Measurements from ENCODE around the gene SLC39A10.

Gene SLC39A10

GRCh38 chr2:195672674-195673073 is 15.6 kb downstream of the SLC39A10 start:
- TF ChIP-seq, protein P1, sequence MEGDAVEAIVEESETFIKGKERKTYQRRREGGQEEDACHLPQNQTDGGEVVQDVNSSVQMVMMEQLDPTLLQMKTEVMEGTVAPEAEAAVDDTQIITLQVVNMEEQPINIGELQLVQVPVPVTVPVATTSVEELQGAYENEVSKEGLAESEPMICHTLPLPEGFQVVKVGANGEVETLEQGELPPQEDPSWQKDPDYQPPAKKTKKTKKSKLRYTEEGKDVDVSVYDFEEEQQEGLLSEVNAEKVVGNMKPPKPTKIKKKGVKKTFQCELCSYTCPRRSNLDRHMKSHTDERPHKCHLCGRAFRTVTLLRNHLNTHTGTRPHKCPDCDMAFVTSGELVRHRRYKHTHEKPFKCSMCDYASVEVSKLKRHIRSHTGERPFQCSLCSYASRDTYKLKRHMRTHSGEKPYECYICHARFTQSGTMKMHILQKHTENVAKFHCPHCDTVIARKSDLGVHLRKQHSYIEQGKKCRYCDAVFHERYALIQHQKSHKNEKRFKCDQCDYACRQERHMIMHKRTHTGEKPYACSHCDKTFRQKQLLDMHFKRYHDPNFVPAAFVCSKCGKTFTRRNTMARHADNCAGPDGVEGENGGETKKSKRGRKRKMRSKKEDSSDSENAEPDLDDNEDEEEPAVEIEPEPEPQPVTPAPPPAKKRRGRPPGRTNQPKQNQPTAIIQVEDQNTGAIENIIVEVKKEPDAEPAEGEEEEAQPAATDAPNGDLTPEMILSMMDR (conservative IDR thresholded peaks at IDR 0.05; ENCODE audit: low read depth, low read length), result peak; percentile 16
- no peak for DNase-seq (ENCODE audit: low read depth)
- no peak overlapping the region for H3K4me3 ChIP-seq (ENCODE audit: low read length)

DNA sequence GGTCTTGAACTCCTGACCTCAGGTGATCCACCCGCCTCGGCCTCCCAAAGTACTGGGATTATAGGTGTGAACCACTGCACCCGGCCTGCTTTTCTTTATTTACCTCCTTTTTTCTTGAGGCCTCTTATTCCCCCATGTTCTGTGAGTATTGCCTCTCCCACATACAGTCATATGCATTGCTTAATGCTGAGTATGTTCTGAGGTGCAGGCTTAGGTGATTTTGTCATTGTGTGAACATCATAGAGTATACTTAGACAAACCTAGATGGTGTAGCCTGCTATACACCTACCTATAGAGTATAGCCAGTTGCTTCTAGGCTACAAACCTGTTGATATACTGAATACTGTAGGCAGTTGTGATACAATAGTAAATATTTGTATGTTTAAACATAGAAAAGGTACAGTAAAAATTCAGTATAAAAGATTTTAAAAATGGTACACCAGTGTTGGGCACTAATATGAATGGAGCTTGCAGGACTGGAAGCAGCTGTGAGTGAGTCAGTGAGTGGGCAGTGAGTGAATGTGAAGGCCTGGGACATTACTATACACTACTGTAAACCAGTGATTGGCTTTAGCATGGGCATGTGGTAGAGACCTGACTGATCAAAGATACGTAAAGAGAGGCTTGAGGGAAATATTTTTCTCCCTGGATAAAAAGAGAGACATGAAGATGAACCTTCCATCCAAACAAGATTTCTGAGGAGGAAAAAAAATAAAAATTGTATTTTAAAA is 17.6 kb downstream of the SLC39A10 start:
- no peak overlapping the region for H3K4me3 ChIP-seq (ENCODE audit: low read length)
- DNase-seq (ENCODE audit: low read depth), result no peak
- TF ChIP-seq, protein P1 (conservative IDR thresholded peaks at IDR 0.05; ENCODE audit: low read depth, low read length), result no peak

DNA sequence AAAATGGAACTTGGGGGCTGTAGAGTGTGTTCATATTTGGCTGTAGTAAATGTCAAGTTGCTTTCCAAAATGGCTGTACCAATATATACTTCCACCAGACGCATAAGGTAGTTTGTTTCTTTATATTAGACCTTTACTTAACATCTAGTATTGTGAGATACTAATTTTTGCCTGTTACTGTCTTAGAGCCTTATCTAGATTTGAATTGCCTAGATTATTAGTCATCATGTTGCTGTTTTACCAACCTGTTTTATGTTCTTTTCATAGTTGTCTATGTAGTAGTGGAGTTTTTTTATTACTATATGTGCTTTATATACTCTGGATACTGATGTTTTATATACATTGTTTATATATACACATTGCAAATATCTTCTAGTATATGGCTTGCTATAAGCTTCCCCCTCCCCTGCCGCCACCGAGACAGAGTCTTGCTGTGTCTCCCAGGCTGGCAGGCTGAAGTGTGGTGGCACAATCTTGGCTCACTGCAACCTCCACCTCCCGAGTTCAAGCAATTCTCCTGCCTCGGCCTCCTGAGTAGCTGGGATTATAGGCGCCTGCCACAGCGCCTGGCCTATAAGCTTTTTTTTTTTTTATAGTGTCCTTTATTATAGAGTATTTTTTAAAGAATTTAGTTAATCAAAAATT is 18.9 kb downstream of the SLC39A10 start:
- TF ChIP-seq, protein P1 (conservative IDR thresholded peaks at IDR 0.05; ENCODE audit: low read depth, low read length), result no peak
- no peak overlapping the region for H3K4me3 ChIP-seq (ENCODE audit: low read length)
- DNase-seq (ENCODE audit: low read depth), result no peak

- TF ChIP-seq, protein P1 (conservative IDR thresholded peaks at IDR 0.05; ENCODE audit: low read depth, low read length), result no peak
- no peak overlapping the region for H3K4me3 ChIP-seq (ENCODE audit: low read length)
- no peak for DNase-seq (ENCODE audit: low read depth)
Observed at GRCh38 chr2:195677290-195677689, 20.3 kb downstream of the SLC39A10 start.

DNA sequence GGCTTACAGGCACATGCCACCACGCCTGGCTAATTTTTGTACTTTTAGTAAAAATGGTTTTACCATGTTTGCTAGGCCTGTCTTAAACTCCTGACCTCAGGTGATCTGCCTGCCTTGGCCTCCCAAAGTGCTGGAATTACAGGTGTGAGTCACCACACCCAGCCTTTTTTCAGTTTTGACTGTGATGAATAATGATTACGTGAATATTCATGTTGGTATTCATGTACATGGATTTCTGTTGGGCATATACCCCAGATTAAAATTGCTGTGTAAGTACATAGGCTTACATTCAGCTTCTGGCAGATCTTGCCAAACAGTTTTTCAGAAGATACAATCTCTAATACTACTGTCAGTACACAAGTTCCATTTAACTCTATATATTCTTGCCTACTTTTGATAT is 20.9 kb downstream of the SLC39A10 start:
- TF ChIP-seq, protein P1 (conservative IDR thresholded peaks at IDR 0.05; ENCODE audit: low read depth, low read length), result no peak
- H3K4me3 ChIP-seq (ENCODE audit: low read length), result no peak overlapping the region
- DNase-seq (ENCODE audit: low read depth), result no peak

- TF ChIP-seq, protein P1 (conservative IDR thresholded peaks at IDR 0.05; ENCODE audit: low read depth, low read length), result no peak
- no peak overlapping the region for H3K4me3 ChIP-seq (ENCODE audit: low read length)
- DNase-seq (ENCODE audit: low read depth), result no peak
Observed at GRCh38 chr2:195682077-195682476, 25.1 kb downstream of the SLC39A10 start.

- TF ChIP-seq, protein P1 (conservative IDR thresholded peaks at IDR 0.05; ENCODE audit: low read depth, low read length), result no peak
- no peak for DNase-seq (ENCODE audit: low read depth)
- H3K4me3 ChIP-seq (ENCODE audit: low read length), result no peak overlapping the region
Observed at GRCh38 chr2:195683174-195683573, 26.1 kb downstream of the SLC39A10 start.
